Middle frontal gyrus (tissue), 1 donor: ENCODE results near the gene HSPH1.

Experiments used
- DNase-seq: peaks from one replicate; pipeline ENCODE4 v3.0.0-alpha.2; 2015; ENCODE audit warnings: low spot score; ENCODE audit errors: extremely low spot score

HSPH1 gene

DNA sequence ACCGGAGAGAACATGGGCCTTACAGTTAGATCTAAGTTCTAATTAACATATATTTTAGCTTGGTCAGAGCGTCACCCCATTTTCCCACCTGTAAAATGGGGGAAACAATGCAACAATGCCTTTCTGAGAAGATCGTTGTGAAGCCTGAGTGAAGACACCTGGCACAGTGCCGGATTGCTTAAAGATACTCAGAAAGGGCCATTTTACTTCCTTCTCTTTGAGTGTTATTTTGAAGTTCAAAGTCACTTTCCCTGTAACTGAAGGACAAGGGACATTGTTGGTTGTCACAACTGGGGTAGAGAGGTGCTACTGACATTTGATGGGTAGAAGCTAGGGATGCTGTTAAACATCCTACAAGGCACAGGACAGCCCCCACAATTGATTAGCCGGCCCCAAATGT, 28.1 kb downstream of the HSPH1 start:
- DNase-seq, result no peak

GRCh38 chr13:31131470-31131961, 30.2 kb downstream of the HSPH1 start:
- no peak for DNase-seq

GRCh38 chr13:31129419-31129818, 32.3 kb downstream of the HSPH1 start:
- no peak for DNase-seq

GRCh38 chr13:31124204-31124603, 37.5 kb downstream of the HSPH1 start:
- DNase-seq, result no peak

DNA sequence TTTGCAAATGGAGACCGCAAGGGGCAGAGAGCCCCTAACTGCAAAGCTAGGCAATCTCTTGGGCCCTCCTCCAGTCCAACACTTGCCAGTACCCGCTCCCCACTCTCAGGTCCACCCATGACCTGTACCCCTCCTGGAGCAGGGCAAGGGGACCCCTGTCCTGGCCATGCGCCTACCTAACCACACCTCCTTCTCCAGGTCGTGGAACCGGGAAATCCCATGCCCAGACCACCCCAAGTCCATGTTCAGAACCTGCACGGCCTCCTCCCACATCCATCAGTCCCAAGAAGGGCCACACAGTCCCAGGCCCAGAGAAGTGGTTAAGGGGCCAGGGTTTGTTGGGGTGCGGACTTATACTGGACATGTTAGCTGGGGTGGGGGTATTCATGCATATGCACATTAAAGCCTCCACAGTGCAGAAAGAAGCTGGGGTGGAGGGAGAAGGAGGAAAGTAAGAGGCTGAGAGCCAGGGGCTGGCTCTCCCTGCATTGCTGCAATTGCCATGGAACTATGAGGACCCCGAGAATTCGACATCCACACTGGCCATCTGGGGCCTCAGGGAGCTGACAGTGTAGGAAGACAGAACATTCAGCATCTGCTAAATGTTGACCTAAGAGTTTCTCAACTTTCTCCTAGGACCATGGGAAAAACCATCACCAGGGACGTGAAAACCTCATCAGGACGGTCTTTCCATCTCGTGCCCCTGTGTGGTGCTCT, 39.0 kb downstream of the HSPH1 start:
- DNase-seq, result no peak

GRCh38 chr13:31122143-31122542, 39.6 kb downstream of the HSPH1 start:
- no peak for DNase-seq

DNA sequence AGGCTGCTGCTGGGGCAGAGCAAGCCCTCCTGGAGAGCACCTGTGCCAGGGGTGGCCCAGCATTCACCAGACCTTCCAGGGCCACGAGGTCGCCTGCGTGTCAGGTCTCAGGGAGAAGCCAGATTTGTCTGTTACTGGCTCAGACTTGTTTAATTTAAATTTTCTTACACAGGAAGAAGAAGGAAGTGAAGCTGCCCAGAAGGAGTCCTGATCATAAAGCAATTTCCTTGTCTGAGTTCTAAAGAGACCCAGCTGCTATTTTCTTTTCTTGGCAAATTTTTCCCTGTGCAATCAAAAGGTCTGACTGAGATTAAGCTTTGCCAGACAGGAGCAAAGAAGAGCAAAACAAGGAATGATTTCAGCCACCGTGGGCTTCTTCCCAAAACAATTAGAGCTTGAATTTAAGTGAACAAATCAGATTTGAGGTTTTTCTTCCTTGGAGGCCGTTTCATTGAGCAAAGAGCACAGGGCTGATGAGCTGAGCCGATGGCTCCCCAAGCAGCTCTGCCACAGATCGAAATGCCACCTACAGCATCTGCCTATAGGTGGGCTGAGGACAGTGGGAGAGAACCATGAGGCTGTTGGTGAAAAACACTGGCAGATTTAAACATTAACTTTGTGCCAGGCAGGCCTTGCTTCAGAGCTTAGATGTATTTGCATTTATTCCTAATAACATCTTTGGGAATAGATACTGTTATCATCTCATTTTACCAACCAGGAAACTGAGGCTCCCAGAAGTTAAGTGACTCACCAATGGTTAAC, 40.1 kb downstream of the HSPH1 start:
- DNase-seq, result no peak

DNA sequence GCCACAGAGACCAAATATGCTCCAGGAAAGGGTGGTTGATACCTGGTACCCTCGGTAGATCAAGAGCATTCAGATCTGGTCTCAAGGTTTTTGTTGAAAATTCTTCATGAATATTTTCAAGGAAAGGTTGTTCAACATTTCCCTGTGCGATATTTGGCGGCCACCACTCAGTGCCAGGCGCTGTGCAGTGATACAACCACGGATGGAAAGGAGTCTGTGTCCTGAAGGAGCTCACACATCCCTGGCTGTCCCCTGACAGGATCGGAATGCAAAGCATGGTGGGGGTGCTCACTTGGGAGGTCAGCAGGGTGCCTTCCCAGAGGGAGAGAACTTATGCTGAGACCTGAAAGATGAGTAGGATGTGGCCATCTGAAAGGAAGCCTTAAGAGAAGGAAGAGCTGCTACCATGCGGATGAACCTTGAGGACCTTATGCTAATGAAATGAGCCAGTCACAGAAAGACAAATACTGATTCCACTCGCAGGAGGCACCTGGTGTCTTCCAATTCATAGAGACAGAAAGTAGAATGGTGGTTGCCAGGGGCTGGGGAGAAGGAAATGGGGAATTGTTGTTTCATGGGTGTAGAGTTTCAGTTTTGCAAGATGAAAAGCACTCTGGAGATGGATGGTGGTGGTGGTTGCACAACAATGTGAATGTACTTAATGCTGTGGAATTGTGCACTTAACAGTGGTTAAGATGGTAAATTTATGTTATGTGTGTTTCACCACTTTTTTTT, 41.6 kb downstream of the HSPH1 start:
- no peak for DNase-seq

- no peak for DNase-seq
Measured at GRCh38 chr13:31119526-31119925, 42.2 kb downstream of the HSPH1 start.

- no peak for DNase-seq
Measured at GRCh38 chr13:31116224-31116623, 45.5 kb downstream of the HSPH1 start.

DNA sequence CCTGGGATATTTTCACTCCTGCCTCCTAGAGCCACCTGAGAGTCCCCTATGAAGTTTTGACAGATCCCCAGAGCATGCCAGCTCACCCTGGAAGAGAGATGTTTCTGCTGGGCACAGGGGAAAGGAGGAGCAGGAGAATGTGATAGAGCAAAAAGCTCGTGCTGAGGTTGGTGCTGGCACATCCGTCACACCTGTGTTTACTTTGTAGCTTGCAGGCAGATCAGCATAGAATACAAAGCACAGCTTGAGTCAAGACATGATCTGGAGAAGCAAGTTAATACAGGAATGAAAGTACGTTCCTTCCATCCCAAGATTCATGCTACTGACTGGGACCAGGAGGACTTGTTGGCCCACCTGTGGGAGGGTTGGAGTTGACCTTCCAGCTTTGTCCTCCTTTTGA, 46.1 kb downstream of the HSPH1 start:
- DNase-seq, result no peak

- no peak for DNase-seq
Measured at GRCh38 chr13:31114641-31115040, 47.1 kb downstream of the HSPH1 start.

- no peak for DNase-seq
Measured at GRCh38 chr13:31111136-31111535, 50.6 kb downstream of the HSPH1 start.

DNA sequence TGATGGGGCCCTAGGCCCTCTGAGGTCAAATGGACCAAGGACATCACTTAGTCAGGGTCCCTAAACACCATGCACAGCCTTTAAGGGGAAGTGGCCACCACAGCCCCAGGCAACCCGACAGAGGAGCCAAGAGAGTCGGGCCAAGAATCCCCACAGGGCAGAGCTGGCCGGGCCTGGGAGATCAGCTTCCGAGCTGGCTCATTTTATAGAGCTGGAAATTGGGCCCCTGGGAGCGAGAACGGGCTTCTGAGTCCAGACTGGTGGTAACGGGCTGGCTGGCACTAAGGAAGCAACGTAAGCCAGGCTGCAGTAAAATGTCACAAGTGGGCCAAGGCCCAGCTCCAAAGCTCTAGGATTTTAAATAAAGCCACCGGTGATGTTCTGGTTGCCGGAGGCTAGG, 51.1 kb downstream of the HSPH1 start:
- no peak for DNase-seq

DNA sequence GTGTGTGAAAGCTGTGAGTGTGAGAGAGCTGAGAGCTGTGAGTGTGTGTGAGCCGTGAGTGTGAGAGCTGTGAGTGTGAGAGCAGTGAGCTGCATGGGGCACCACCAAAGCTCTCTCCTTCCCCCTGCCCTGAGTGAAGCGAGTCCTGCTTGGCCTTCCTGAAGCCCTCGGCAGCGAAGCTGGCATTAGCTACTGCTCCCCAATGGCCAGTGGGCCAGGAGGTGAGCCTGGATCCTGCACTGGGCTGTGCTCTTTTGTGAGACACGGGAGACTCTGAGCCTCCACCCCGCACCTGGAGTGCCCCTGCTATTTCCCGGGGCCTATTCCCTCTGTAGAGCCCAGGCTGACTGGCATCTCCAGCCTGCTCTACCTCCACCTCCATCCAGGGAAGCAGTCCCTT, 51.5 kb downstream of the HSPH1 start:
- DNase-seq, result no peak

DNA sequence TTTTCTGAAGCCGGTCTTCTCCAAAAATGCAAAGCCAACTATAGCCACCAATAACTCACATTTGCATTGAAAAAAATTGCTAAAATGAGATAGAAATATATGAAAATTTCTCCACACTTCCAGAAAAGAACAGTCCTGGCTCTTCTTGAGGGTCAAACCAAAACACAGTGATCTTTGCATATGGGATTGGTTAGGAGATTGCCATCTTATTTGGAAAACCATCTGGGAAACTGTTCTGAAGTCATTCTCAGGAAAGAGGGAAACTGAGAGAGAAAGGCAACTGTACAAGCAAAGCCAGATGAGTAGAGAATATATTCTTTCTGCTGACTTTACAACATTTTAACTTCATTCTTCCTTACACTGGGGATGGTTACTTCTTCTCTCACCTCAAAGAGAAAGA, 54.6 kb downstream of the HSPH1 start:
- DNase-seq, result no peak

- DNase-seq, result no peak
Measured at GRCh38 chr13:31105856-31106255, 55.8 kb downstream of the HSPH1 start.

GRCh38 chr13:31105020-31105795, 56.5 kb downstream of the HSPH1 start:
- DNase-seq, result no peak

- DNase-seq, result no peak
Measured at GRCh38 chr13:31102905-31103304, 58.8 kb downstream of the HSPH1 start.

DNA sequence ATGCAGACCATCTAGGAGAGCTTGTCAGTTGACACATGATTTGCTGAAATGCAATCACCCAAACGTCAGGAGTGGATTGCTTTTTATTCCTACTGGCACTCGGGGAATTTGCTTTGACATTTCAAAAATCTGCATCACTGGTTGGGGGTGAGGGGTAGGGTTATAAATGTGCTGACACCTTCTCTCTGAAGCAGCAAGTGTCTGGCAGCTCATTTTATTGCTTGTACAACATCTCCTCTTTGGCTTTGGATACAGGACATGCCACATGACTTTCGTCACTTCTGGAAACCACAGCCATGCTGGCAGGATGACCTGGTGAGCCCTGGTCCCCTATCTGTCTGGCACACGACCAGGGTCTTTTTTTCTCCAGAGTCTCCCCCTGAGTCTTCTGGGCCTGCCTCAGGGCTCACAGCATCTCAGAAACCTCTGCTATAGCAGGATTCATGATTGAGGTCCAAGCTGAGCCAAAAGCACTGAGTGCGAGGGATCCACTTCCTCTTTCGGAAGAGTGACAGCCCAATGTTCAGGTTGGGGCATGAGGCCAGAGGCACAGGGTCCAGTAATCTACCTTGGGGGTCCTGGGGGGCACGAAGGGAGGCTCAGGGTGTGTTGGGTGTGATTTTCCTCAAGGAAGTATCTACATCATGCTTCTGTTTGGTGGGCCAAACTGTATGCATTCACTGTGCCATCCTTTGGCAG, 60.1 kb downstream of the HSPH1 start:
- no peak for DNase-seq

DNA sequence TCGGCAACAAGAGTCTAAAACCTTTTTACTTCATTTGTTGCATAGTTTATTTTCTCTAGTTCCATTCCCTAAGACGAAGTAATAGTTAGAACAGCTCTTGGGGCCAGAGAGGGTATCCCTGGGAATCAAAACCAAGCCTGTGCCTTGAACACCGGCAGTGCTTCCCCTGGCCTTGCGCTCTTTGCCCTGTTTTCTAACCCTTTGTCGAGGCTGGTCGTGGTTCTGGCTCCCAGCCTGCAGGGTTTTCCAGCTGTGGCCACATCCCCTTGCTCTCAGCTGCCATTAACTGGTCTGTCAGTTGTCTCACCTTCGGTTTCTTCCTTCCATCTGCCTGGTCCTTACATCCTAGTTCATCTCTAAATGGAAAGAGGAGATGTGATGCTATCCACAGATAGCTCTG, 61.0 kb downstream of the HSPH1 start:
- DNase-seq, result no peak
